GM23338 (cell line): ENCODE data around the gene TEX13B. TPM values are rescaled to one million over a fixed set of nuclear protein-coding genes. Genes with fewer than 3 reads are reported as not detected.

ENCODE experiments used
- ATAC-seq: fragments of 200-7000 bp; cut with Tn5 transposase; 3 replicates; pipeline ENCODE4 v1.9.1; 2020
- DNase-seq: peaks from one replicate; pipeline ENCODE4 v3.0.0-alpha.2; 2015; ENCODE audit warnings: low spot score
- H2AFZ ChIP-seq: fragments of 200-600 bp; sonication (generic); 2 replicates; pipeline ENCODE4 v1.8.0; 2016; ENCODE audit warnings: antibody characterized with exemption, mild to moderate bottlenecking, moderate library complexity
- H3F3A ChIP-seq: fragments of 200-600 bp; sonication (generic); replicated peaks from 2 replicates; pipeline ENCODE4 v1.8.0; 2017; ENCODE audit warnings: antibody characterized with exemption, mixed run types, low read depth
- H3K27ac ChIP-seq: fragments of 200-600 bp; sonication (generic); 2 replicates; pipeline ENCODE4 v1.6.1; 2016; ENCODE audit warnings: low read depth
- H3K27me3 ChIP-seq: fragments of 200-600 bp; sonication (generic); 2 replicates; pipeline ENCODE4 v1.8.0; 2016; ENCODE audit warnings: mild to moderate bottlenecking, mixed run types, moderate library complexity; ENCODE audit not compliant: insufficient read depth
- H3K36me3 ChIP-seq: fragments of 200-600 bp; sonication (generic); 2 replicates; pipeline ENCODE4 v1.8.0; 2016; ENCODE audit warnings: mild to moderate bottlenecking; ENCODE audit not compliant: insufficient read depth
- H3K4me1 ChIP-seq: fragments of 200-600 bp; sonication (generic); 2 replicates; pipeline ENCODE4 v1.8.0; 2016; ENCODE audit warnings: mild to moderate bottlenecking, moderate library complexity; ENCODE audit not compliant: insufficient read depth
- H3K4me2 ChIP-seq: fragments of 200-600 bp; sonication (generic); 2 replicates; pipeline ENCODE4 v1.7.1; 2017; ENCODE audit warnings: mixed run types
- H3K4me3 ChIP-seq: fragments of 200-600 bp; sonication (generic); 2 replicates; pipeline ENCODE4 v1.6.1; 2016; ENCODE audit warnings: mixed run types
- H3K79me2 ChIP-seq: fragments of 200-600 bp; sonication (generic); replicated peaks from 2 replicates; pipeline ENCODE4 v1.8.0; 2017; ENCODE audit warnings: mild to moderate bottlenecking; ENCODE audit not compliant: insufficient read depth
- H3K9me2 ChIP-seq: fragments of 200-600 bp; sonication (generic); 2 replicates; pipeline ENCODE4 v1.8.0; 2017; ENCODE audit not compliant: insufficient read depth
- H4K20me1 ChIP-seq: fragments of 200-600 bp; sonication (generic); replicated peaks from 2 replicates; pipeline ENCODE4 v1.8.0; 2017; ENCODE audit warnings: mild to moderate bottlenecking; ENCODE audit not compliant: insufficient read depth
- H3K27ac Mint-ChIP-seq: 2 replicates; pipeline ENCODE4 v1.8.0; 2020; ENCODE audit warnings: inconsistent platforms, mild to moderate bottlenecking, moderate library complexity, mixed read lengths
- H3K27me3 Mint-ChIP-seq: 3 replicates; pipeline ENCODE4 v1.8.0; 2022; ENCODE audit warnings: low read depth, mild to moderate bottlenecking, moderate library complexity, mixed read lengths, inconsistent platforms; ENCODE audit not compliant: insufficient read depth, poor library complexity
- H3K36me3 Mint-ChIP-seq: 3 replicates; pipeline ENCODE4 v1.8.0; 2021; ENCODE audit warnings: low read depth, mild to moderate bottlenecking, inconsistent platforms, moderate library complexity, mixed read lengths
- H3K4me1 Mint-ChIP-seq: 3 replicates; pipeline ENCODE4 v1.8.0; 2020; ENCODE audit warnings: mild to moderate bottlenecking, inconsistent platforms, mixed read lengths
- H3K4me3 Mint-ChIP-seq: 3 replicates; pipeline ENCODE4 v1.8.0; 2021; ENCODE audit warnings: moderate library complexity, mild to moderate bottlenecking, inconsistent platforms, mixed read lengths
- H3K9me3 Mint-ChIP-seq: 3 replicates; pipeline ENCODE4 v1.8.0; 2020; ENCODE audit warnings: moderate library complexity, mild to moderate bottlenecking, inconsistent platforms, mixed read lengths
- CREB1 ChIP-seq: fragments of 250-450 bp; sonication (Bioruptor Pico); IDR thresholded peaks from 2 replicates; pipeline ENCODE4 v1.5.0; 2020; ENCODE audit warnings: low read depth, mild to moderate bottlenecking, moderate library complexity
- CTCF ChIP-seq, 2 experiments: fragments of 200-600 bp in 1 of 2; sonication (generic) in 1 of 2; conservative IDR thresholded peaks; 2 replicates each; pipeline versions ENCODE4 v1.5.1 to v1.6.1; 2016 to 2017; ENCODE audit warnings: antibody characterized with exemption in 2 of 2, low read depth in 2 of 2, mild to moderate bottlenecking in 2 of 2, moderate library complexity in 1 of 2
- ETS1 ChIP-seq: IDR thresholded peaks from 2 replicates; pipeline ENCODE4 v1.6.1; 2016; ENCODE audit warnings: antibody characterized with exemption
- EZH2 ChIP-seq: fragments of 200-600 bp; sonication (generic); IDR thresholded peaks from one replicate; pipeline ENCODE4 v1.8.0; 2017; ENCODE audit warnings: antibody characterized with exemption, mild to moderate bottlenecking, low read depth; ENCODE audit not compliant: unreplicated experiment
- EZH2phosphoT487 ChIP-seq: fragments of 200-600 bp; sonication (generic); IDR thresholded peaks from one replicate; pipeline ENCODE4 v1.8.1; 2018; ENCODE audit warnings: antibody characterized with exemption; ENCODE audit not compliant: unreplicated experiment
- JUNB ChIP-seq: IDR thresholded peaks from one replicate; pipeline ENCODE4 v1.6.1; 2016; ENCODE audit warnings: antibody characterized with exemption; ENCODE audit not compliant: unreplicated experiment
- NANOG ChIP-seq: IDR thresholded peaks from 2 replicates; pipeline ENCODE4 v1.6.1; 2016; ENCODE audit warnings: antibody characterized with exemption, borderline replicate concordance
- POLR2AphosphoS5 ChIP-seq: IDR thresholded peaks from 2 replicates; pipeline ENCODE4 v1.6.1; 2016; ENCODE audit warnings: antibody characterized with exemption, low read depth
- REST ChIP-seq: IDR thresholded peaks from one replicate; pipeline ENCODE4 v1.6.1; 2018; ENCODE audit warnings: antibody characterized with exemption; ENCODE audit not compliant: unreplicated experiment
- STAT1 ChIP-seq: IDR thresholded peaks from one replicate; pipeline ENCODE4 v1.6.1; 2016; ENCODE audit warnings: antibody characterized with exemption; ENCODE audit not compliant: unreplicated experiment
- ZNF114 ChIP-seq: fragments of 250-450 bp; sonication (Bioruptor Pico); IDR thresholded peaks from 2 replicates; pipeline ENCODE4 v1.5.0; 2020; ENCODE audit warnings: mild to moderate bottlenecking, moderate library complexity
- ZNF331 ChIP-seq: fragments of 250-450 bp; sonication (Bioruptor Pico); IDR thresholded peaks from 2 replicates; pipeline ENCODE4 v1.5.0; 2020; ENCODE audit warnings: low read depth, mild to moderate bottlenecking, moderate library complexity
- ZNF462 ChIP-seq: fragments of 250-450 bp; sonication (Bioruptor Pico); IDR thresholded peaks from 2 replicates; pipeline ENCODE4 v1.5.0; 2020; ENCODE audit warnings: mild to moderate bottlenecking, moderate library complexity
- polyA plus RNA-seq: library from polyadenylated mRNA; unstranded; fragments of >200 nt; fragmentation: Nextera tagmentation; extraction: Ambion mirVana; gene quantifications from 2 replicates; pipeline ENCODE4 v1.2.1, GENCODE V29; 2016
- total RNA-seq: library from RNA; depleted of rRNA; stranded (reverse); fragments of >200 nt; shearing (Covaris generic); gene quantifications from 2 replicates; pipeline ENCODE4 v1.2.3, GENCODE V29; 2014

Gene TEX13B
- total and polyA plus RNA-seq, 2 experiments from 2014 or later, result 0.16 TPM; not detected in 1

- H3K9me3 Mint-ChIP-seq, result peaks cover 3% of the 10 kb centered on the region; the same call in 1 of the 3 replicates
- H3K27me3 Mint-ChIP-seq, result peaks cover 3% of the 10 kb centered on the region
- Histone ChIP-seq H3K36me3 (no peaks in the 10 kb centered on the region), H3F3A (no peaks in the 10 kb centered on the region), H2AFZ (no peak overlapping the region), H3K4me1 (no peaks in the 10 kb centered on the region), H3K9me2 (no peaks in the 10 kb centered on the region), H3K27me3 (no peaks in the 10 kb centered on the region), H3K27ac (no peak overlapping the region), H4K20me1 (no peaks in the 10 kb centered on the region), H3K79me2 (no peaks in the 10 kb centered on the region), H3K4me2 (no peak overlapping the region), H3K4me3 (no peak overlapping the region)
- TF ChIP-seq JUNB (no peak), EZH2 (no peak), EZH2phosphoT487 (no peak), ETS1 (no peak), REST (no peak), NANOG (no peak), ZNF114 (CRISPR knock-in tag) (no peak), STAT1 (no peak), CTCF (conservative IDR thresholded peaks at IDR 0.05; ENCODE audit: low read depth in 2 of 2) (no peak), CREB1 (no peak), ZNF462 (CRISPR knock-in tag) (no peak), POLR2AphosphoS5 (no peak), ZNF331 (no peak)
- no peak overlapping the region for H3K27ac Mint-ChIP-seq
- no peaks in the 10 kb centered on the region for H3K4me1 Mint-ChIP-seq
- ATAC-seq, result no peak
- no peak for DNase-seq
- no peak overlapping the region for H3K4me3 Mint-ChIP-seq
- H3K36me3 Mint-ChIP-seq, result no peaks in the 10 kb centered on the region
Observed at GRCh38 chrX:108018656-108019381, 36.6 kb upstream of the TEX13B start.
